Middle frontal gyrus (tissue), 1 donor: Measurements from ENCODE around the gene CANX.

Experiments used
- DNase-seq: peaks from one replicate; pipeline ENCODE4 v3.0.0-alpha.2; 2015; ENCODE audit warnings: low spot score; ENCODE audit errors: extremely low spot score

The CANX gene

DNA sequence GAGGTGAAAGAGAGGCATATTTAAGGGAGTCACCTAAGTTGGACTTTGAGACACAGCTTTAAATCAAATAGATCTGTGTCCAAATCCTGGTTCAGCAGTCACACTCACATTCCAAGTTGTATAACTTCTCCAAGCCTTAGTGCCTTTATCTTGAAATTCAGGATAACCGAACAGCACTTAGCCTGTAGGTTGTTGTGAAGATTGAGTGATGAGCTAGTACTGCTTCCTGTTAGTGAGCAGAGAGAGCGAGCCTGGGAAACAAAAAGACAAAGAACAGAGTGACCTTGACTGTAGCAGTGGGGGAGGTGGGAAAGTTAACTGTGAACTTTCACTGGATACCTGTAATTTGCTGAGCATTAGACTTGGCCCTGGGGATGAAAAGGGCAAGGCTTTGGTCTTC lies 56.3 kb downstream of the CANX start:
- no peak for DNase-seq

DNA sequence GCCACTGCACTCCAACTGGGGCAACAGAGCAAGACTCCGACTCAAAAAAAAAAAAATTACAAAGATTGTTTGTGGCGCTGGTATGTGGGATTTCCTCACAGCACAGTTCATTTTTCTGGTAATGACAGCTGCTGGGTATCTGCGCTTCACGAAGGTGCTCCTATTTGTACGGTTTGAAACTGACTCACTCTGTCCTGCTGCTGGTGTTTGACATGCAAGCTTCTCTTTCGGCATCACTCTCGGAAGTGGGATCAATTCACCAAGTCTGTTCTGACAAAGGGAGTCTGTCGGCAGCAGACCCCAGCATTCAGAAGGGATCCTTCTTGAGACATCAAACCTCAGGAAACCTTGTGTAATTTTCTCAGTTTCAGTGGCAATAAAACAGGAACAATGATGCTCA lies 60.2 kb downstream of the CANX start:
- DNase-seq = no peak

DNA sequence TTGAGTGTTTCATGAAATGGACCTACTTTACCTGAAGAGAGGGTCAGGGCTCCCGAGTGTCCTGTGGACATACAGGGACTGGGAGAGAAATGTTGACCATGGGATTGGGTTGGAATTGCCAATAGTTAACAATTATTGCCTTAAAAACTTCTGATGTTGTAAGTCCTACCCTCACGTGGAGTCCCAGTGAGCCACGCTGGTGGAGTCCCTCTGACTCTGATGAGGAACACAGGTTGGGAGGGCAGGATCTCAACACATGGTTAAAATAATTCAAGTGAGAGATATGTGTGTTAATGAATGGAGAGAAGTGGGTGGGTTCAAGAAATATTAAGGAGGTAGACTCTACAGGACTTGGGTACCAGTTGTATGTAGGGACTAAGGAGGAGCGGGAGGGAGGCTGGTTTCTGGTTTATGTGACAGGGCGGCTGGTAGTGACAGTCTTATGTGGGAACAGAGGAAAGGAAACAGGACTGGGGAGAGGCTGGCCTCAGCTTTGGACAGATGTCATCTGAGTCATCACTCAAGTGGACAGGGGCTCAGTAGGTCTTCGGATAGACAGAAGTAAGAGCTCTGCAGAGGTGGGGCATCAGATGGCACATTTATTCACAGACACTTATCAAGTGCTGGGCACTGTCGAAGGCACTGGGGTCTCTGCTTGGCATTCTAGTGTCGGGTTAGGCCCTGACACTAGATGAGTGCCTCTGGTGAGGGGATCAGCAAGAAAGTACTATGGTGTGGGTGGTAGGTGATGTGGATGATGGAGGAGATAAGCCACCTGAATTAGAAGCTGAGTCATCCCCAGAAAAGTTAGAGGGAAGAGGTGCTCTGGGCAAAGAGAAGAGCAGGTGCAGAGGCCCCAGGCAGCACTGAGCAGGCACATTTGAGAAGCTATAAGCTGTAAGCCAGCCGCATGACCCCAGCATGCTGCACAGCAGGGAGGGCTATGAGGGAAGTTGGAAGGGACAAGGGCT lies 61.1 kb downstream of the CANX start:
- DNase-seq = no peak

DNA sequence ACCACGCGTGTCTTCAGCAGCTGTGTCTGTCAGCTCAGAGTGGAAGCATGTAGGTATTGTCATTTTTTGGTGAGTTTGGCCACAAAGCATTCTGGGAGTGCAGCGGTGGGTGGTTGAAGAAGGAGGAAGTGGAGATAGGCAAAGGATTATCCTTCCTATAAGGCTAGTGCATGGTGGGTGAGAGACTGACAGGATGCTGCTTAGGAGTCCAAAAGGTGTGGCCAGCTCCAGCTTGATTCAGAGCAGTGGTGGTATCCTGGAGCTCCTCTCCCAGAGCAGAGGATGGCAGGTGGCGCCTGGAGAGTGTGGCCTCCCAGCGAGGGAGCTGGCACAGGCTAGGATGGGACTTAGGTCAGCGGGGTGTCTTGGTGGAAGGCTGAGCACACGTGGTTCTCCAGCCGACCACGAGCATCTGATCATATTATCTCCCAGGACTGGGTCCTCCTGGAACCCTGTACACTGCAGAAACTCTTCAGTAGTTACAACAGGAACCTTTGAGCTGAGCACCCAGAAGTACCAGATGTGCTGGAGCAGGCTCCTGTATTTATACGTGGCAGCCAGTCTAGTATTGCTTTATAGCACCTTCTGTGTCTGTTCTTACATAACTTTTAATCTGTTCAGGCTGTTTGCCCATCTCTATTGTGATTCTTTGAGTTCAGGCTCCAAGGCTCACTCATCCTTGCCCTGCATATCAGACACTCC lies 63.5 kb downstream of the CANX start:
- DNase-seq = no peak

DNA sequence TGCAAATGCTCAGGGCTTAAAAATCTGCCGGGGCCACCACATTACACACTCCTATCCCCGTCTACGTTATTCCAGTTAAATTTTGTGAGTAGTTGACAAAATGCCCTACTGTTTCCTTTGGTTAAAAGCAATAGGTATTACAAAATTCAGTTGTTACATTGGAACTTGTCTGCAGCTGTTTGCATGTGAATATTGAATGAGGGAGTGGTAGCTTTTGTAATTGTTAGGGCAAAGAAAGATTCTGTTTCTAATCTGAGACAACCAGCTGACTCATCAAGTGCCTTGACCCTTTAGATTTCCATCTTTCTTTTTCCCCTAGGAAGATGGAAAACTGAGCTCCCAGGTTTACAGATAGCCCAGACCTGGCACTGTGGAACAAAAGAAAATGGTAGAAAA lies 64.0 kb downstream of the CANX start:
- no peak for DNase-seq

DNA sequence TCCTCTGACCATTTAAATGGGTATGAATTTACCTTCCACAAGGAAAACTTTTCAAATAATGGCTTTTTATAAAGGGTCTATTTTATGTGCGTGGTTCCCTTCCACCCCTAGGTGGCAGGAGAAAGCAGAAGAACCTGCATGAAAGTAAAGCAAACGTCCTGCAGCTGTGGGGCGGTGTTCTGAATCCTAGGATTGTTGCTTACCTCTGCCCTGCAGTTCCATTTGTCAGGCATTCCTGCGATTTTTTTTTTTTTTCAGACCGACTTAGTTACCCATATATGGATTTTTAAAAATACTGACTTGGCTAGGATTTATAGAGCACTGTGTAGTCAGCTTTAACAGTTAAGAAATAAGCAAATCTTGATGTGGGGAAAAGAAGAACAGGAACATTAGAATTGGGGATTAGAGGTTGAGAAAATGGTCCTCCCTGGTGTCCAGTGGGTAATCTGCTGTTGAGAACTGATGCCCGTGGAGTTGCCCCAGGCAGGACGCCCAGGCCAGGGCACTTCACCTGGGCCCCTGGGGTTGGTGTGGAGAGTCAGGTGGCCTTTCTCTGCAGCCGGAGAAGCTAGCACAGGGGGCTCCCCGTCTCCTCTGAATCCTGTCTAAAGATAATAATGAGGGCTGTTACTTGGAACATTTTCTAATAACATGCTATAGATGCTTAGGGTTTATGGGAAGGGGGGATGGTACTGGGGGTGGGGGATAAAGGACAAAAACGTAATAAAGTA lies 64.6 kb downstream of the CANX start:
- no peak for DNase-seq

DNA sequence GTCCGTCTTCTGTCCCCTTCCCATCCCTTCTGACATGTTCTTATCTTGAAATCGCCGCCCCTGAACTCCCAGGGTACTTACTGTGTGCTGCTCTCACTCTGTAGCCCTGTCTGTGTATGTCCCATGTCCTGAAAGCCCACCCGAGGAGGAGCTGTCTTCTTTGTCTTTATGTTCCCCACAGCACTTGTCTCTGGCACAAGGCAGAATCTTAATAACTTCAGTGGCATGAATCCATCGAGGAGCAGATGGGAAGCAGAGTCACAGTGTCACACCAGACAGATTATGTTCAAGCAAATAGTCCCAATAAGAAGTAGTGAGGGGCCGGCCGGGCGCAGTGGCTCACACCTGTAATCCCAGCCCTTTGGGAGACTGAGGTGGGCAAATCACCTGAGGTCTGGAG lies 65.3 kb downstream of the CANX start:
- no peak for DNase-seq

DNA sequence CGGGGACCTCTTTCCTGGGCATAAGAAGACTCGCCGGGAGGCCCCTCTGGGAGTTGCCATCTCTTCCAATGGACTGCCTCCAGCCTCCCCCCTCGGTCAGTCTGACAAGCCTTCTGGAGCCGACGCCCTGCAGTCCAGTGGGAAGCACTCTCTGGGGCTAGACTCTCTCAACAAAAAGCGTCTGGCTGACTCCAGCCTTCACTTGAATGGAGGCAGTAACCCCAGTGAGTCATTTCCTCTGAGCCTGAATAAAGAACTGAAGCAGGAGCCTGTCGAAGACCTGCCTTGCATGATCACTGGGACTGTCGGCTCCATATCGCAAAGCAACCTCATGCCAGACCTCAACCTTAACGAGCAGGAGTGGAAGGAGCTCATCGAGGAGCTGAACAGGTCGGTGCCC lies 66.6 kb downstream of the CANX start:
- no peak for DNase-seq

DNA sequence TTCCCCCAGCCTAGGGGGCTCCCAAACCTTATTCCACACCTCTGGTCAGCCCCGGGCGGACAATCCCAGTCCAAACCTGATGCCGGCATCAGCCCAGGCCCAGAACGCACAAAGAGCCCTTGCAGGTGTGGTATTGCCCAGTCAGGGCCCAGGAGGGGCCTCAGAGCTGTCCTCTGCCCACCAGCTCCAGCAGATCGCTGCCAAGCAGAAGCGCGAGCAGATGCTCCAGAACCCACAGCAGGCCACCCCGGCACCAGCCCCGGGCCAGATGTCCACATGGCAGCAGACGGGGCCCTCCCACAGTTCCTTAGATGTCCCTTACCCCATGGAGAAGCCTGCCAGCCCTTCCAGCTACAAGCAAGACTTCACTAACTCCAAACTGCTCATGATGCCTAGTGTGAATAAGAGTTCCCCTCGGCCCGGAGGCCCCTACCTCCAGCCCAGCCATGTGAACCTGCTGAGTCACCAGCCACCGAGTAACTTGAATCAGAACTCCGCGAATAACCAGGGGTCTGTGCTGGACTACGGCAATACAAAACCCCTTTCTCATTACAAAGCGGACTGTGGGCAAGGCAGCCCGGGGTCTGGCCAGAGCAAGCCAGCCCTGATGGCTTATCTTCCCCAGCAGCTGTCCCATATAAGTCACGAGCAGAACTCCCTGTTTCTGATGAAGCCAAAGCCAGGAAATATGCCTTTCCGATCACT lies 67.4 kb downstream of the CANX start:
- DNase-seq = no peak

DNA sequence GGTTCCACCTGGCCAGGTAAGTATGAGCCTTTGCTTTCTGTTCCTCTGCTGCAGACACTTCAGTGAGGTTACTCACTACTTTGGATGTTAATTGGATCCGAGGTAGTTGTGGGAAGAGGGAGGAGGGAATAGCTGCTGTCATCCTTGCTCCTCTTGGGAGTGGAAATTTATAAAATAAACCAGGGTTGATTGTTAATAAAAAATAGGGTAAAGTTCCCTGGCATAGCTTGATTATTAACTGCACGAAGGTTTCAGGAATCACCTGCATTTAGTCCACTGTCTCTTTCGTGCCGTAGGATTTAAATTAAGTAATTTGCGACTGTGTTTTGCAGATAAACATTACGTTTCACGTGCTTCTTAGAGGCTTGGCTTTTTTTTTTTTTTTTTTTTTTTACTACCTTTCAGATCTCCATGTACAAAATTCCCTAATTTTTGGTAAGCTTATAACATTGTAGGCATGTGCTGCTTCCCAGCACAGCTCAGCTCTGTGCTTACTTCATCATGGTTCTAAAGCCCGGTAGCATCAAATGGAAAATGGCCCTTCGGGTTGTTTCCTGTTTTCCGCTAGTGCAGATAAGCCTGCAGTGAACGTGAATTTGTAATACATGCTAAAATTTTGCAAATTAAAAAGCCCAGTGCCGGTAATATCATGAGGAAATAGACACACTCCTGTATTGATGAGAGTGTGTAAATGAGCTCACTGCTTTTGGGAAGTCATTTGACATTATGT lies 68.1 kb downstream of the CANX start:
- no peak for DNase-seq

DNA sequence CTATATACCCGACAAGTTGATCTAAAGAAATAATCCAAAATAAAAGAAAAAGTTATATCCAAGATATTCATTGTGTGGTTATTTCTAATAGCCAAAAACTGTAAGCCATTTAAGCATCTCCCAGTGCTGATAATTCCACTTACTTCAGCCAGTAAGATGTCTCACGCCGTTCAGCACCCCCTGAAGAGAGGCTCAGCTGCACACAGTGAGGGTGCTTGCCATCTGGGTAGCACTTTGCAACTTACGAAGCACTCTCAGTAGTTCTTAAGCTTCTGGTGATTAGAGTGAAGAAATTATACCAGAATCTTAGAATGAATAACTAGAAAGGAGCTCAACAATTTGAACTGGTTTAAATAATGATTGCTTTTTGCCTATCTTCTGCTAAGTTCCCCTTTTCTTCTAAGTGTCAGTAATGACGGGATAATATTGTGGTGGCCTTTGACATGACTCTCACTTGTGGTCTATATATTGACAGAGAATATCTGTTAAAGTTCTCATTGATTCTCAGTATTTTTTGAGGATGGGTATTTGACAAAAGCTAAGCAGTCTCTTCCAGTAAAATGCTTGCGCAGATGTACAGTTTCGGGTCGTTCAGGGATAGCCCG lies 68.8 kb downstream of the CANX start:
- no peak for DNase-seq

DNA sequence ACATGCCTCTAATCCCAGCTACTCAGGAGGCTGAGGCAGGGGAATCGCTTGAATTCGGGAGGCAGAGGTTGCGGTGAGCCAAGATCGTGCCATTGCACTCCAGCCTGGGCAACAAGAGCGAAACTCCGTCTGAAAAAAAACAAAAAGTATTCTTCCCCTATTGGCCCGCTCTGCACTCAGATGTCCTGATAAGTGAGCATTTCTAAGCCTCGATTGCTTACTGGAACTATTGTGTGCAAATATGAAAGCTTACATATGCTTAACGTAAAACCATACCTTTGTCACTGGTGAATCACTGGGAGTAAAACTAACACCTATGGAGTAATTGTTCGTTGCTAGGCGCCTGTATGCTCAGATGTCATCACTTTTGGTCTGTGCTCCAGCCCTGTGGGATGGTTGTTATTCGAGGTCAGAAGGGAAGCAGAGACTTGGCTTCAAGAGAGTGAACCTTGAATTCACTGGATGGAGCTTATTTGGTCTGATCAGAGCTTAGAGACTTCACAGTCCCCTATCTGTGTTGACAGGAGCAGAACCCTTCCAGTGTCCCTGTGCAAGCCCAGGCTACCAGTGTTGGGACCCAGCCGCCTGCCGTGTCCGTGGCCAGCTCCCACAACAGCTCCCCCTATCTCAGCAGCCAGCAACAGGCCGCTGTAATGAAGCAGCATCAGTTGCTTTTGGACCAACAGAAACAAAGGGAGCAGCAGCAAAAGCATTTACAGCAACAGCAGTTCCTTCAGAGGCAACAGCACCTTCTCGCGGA lies 69.7 kb downstream of the CANX start:
- DNase-seq = no peak

DNA sequence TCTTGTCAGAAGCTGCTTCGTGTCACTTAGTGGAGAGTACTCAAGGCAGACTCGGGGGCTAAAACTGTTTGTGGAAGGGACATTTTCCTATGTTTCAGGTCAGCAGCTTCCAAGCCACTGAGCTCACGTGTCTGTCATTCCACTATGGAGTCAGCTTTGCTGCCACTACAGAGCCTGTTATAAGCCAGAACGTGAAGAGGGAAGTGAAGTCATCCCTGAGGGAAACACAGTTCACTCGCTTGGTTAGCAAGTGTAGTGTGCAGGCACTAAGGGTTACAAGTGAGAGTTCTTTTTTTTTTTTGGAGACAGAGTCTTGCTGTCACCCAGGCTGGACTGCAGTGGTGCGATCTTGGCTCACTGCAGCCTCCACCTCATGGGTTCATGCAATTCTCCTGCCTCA lies 70.5 kb downstream of the CANX start:
- DNase-seq = no peak

DNA sequence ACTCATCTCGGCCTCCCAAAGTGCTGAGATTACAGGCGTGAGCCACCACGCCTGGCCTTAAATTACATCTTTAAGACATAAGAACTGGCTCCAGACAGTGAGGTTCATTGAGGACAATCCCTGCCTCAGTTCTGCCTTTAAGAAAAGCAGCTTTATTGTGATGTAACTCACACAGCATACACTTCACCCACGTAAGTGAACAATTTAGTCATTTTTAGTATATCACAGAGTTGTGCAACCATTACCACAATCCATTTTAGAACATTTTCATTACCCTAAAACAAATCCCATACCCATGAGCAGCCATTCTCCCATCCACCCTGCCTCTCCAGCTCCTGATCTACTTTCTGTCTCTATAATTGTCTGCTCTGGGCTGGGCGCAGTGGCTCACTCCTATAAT lies 71.0 kb downstream of the CANX start:
- DNase-seq = no peak

DNA sequence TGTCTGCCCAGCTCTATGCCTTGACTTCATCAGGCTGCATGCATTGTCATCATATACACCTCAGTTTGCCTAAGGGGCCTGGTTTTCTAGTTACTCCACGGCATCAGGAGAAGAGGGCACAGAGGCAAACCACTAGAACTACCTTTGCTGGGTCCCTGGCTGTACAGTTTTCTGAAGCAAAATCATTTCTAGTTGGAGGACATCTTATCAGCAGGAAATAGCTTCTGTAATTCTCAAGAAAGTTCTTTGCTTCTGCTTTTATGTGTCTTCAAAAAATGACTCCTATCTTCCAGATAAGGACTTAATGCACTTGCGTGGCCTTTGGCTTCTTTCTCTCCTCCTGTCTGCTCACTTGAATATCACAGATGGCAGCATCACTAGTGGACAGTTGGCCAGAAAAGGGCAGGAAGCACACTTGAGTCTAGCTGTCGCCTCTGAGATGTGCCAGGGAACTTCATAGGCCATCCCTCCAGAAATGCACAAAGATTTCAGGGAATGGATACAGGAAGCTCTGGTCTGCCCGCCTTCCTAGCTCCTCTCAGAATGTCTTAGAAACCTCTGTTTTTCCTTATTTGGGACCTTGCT lies 72.6 kb downstream of the CANX start:
- DNase-seq = no peak

DNA sequence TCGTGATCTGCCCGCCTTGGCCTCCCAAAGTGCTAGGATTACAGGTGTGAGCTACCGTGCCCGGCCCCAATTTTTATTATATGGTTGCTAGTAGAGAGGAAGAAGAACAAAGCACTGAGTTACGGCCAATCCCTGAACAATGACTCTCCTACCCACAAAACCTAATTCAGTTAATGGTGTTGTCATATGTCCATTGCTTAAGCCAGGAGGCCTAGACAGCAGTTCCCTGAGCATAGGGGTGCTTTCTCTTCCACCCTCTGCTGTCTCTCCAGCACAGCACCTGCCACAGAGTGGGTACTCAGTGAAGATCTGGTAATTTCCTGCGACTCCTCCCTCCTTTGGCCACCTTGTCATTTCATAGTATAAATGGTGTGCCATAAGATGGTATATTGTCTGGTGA lies 73.6 kb downstream of the CANX start:
- no peak for DNase-seq

DNA sequence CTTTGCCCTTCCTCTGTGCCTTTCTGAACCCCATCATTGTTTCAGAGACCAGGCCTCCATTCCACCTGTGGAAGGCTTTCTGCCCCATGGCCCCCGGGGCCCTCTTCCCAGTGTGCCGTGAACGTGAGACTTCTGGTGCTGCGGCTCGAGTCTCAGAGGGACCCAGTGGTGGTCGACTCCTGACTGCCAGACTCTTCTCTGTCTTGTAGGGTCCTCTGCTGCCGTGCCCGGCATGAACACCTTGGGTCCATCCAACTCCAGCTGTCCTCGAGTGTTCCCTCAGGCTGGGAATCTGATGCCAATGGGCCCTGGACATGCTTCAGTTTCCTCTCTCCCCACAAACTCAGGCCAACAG lies 74.9 kb downstream of the CANX start:
- DNase-seq = no peak

DNA sequence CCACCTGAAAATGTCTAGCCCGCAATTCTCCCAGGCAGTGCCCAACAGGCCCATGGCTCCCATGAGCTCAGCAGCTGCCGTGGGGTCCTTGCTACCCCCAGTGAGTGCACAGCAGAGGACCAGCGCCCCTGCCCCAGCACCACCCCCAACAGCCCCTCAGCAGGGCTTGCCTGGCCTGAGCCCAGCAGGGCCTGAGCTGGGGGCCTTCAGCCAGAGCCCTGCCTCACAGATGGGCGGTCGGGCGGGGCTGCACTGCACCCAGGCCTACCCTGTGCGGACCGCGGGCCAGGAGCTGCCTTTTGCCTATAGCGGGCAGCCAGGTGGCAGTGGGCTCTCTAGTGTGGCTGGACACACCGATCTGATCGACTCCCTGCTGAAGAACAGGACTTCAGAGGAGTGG lies 75.7 kb downstream of the CANX start:
- no peak for DNase-seq

DNA sequence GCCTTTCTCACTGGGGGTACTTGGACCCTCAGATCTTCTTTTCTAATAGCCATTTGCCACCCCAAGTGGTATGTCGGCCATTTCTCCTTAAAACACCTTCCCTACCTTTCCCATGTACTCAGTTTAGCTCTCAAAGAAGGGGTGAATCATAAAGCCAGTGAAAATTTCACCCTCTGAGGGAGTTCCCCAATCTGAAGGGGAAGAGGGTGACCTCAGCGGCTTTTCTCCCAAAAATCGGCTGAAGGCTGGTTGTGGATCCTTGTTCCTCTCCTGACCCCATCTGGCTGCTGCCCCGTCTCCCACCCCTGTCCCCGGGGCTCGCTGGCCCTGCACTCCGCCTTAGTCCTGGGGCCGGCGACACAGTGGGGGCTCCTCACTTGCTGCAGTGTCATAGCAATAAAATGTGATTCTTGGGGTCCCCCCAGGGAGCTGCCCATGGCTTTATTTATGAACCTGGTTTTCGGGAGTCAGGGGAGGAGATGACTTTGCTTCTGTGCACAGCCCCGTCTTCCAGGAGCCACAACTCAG lies 77.7 kb downstream of the CANX start:
- DNase-seq = no peak
